HG02852 (cell line): ENCODE results near the gene PPP1R13L.
"Not testable (repeated sequence)": the region's sequence is repeated elsewhere in the genome, so short reads cannot be mapped to it uniquely, and the experiment has no call there.

Experiments used
- ATAC-seq: cut with Tn5 transposase; IDR thresholded peaks from one replicate; pipeline ENCODE4 v1.9.1; 2021; ENCODE audit warnings: mild to moderate bottlenecking, moderate library complexity; ENCODE audit not compliant: unreplicated experiment

Gene PPP1R13L

GRCh38 chr19:45404557-45405434, at the start of gene PPP1R13L:
Gene PPP1R13L, minus strand, starts transcription at chr19:45405069. Its CDS starts 6,751 bp downstream, at chr19:45398318.
- ATAC-seq: peak; percentile 22

GRCh38 chr19:45451850-45452387, 47.0 kb upstream of the PPP1R13L start:
- ATAC-seq: no peak

- peak; percentile 22 for ATAC-seq
Measured at GRCh38 chr19:45451131-45451849, 46.4 kb upstream of the PPP1R13L start.

- ATAC-seq: no peak
Measured at GRCh38 chr19:45450012-45450333, 45.1 kb upstream of the PPP1R13L start.

- no peak for ATAC-seq
Measured at GRCh38 chr19:45448887-45449299, 44.0 kb upstream of the PPP1R13L start.

GRCh38 chr19:45448425-45448756, 43.5 kb upstream of the PPP1R13L start:
- ATAC-seq: no peak

- no peak for ATAC-seq
Measured at GRCh38 chr19:45446944-45447343, 42.1 kb upstream of the PPP1R13L start.

GRCh38 chr19:45446295-45446694, 41.4 kb upstream of the PPP1R13L start:
- ATAC-seq: no peak

GRCh38 chr19:45445139-45445538, 40.3 kb upstream of the PPP1R13L start:
- ATAC-seq: no peak

GRCh38 chr19:45444318-45445041, 39.6 kb upstream of the PPP1R13L start:
- ATAC-seq: peak; percentile 43

- no peak for ATAC-seq
Measured at GRCh38 chr19:45443462-45444317, 38.8 kb upstream of the PPP1R13L start.

- ATAC-seq: no peak
Measured at GRCh38 chr19:45442778-45443461, 38.1 kb upstream of the PPP1R13L start.

GRCh38 chr19:45442408-45442777, 37.5 kb upstream of the PPP1R13L start:
- no peak for ATAC-seq

GRCh38 chr19:45440873-45441654, 36.2 kb upstream of the PPP1R13L start:
- ATAC-seq: no peak

GRCh38 chr19:45440259-45440638, 35.4 kb upstream of the PPP1R13L start:
- ATAC-seq: no peak

GRCh38 chr19:45439569-45440258, 34.8 kb upstream of the PPP1R13L start:
- ATAC-seq: peak; percentile 53

- no peak for ATAC-seq
Measured at GRCh38 chr19:45439190-45439568, 34.3 kb upstream of the PPP1R13L start.

GRCh38 chr19:45437328-45437727, 32.5 kb upstream of the PPP1R13L start:
- no peak for ATAC-seq

GRCh38 chr19:45432543-45432942, 27.7 kb upstream of the PPP1R13L start:
- not testable (repeated sequence) for ATAC-seq
